HepG2 (cell line): Measurements from ENCODE around the gene INHA. TPM values are rescaled to one million over a fixed set of nuclear protein-coding genes. Genes with fewer than 3 reads are reported as not detected.

Experiments used
- CREBL2 ChIP-seq: sonication (generic); formaldehyde crosslinking; IDR thresholded peaks from 2 replicates; pipeline ENCODE4 v1.8.1; 2023; ENCODE audit warnings: missing genetic modification reagents, mild to moderate bottlenecking, borderline replicate concordance
- EED ChIP-seq: sonication (generic); formaldehyde crosslinking; IDR thresholded peaks from 2 replicates; pipeline ENCODE4 v1.5.0; 2020; ENCODE audit warnings: mild to moderate bottlenecking, missing genetic modification reagents
- FOXA3 ChIP-seq: IDR thresholded peaks from 2 replicates; pipeline ENCODE4 v1.6.1; 2016; ENCODE audit warnings: missing genetic modification reagents, missing compliant biosample characterization
- FOXP1 ChIP-seq, 2 experiments: fragments of 450-650 bp in 1 of 2; IDR thresholded peaks; 2 replicates each; pipeline ENCODE4 v1.6.1; 2017 to 2018; ENCODE audit warnings: antibody characterized with exemption in 1 of 2
- ISX ChIP-seq: sonication (generic); formaldehyde crosslinking; conservative IDR thresholded peaks from 2 replicates; pipeline ENCODE4 v1.5.0; 2020; ENCODE audit warnings: missing genetic modification reagents
- JUN ChIP-seq: sonication (generic); formaldehyde crosslinking; IDR thresholded peaks from 2 replicates; pipeline ENCODE4 v1.4.0; 2020; ENCODE audit warnings: mild to moderate bottlenecking, missing genetic modification reagents
- KDM5B ChIP-seq: sonication (generic); formaldehyde crosslinking; IDR thresholded peaks from 2 replicates; pipeline ENCODE4 v1.4.0; 2020; ENCODE audit warnings: missing genetic modification reagents, mild to moderate bottlenecking, borderline replicate concordance
- POLR2A ChIP-seq, 2 experiments: IDR thresholded peaks; 2 replicates each; pipeline ENCODE4 v1.6.1; 2011; ENCODE audit warnings: low read depth in 2 of 2, low read length in 2 of 2, mild to moderate bottlenecking in 1 of 2, moderate library complexity in 1 of 2; ENCODE audit not compliant: insufficient read depth in 1 of 2
- RBFOX2 ChIP-seq: fragments of 200-400 bp; formaldehyde crosslinking; IDR thresholded peaks from 2 replicates; pipeline ENCODE4 v1.6.1; 2017; ENCODE audit warnings: low read depth, mild to moderate bottlenecking, low read length
- REL ChIP-seq: sonication (generic); formaldehyde crosslinking; conservative IDR thresholded peaks from 2 replicates; pipeline ENCODE4 v1.8.0; 2022; ENCODE audit warnings: mild to moderate bottlenecking, missing genetic modification reagents, moderate library complexity
- SMAD9 ChIP-seq: sonication (generic); formaldehyde crosslinking; IDR thresholded peaks from 2 replicates; pipeline ENCODE4 v1.5.1; 2020; ENCODE audit warnings: mild to moderate bottlenecking, missing genetic modification reagents
- TEAD3 ChIP-seq: optimal IDR thresholded peaks from 2 replicates; pipeline ENCODE3; 2016; ENCODE audit warnings: borderline replicate concordance
- TFDP2 ChIP-seq: sonication (generic); formaldehyde crosslinking; IDR thresholded peaks from 2 replicates; pipeline ENCODE4 v1.4.0; 2020; ENCODE audit warnings: missing genetic modification reagents
- ZBTB14 ChIP-seq: sonication (generic); formaldehyde crosslinking; IDR thresholded peaks from 2 replicates; pipeline ENCODE4 v1.4.0; 2020; ENCODE audit warnings: missing genetic modification reagents
- ZBTB46 ChIP-seq: sonication (generic); formaldehyde crosslinking; IDR thresholded peaks from 2 replicates; pipeline ENCODE4 v1.4.0; 2020; ENCODE audit warnings: mild to moderate bottlenecking, missing genetic modification reagents, borderline replicate concordance
- ZNF121 ChIP-seq: sonication (generic); formaldehyde crosslinking; IDR thresholded peaks from 2 replicates; pipeline ENCODE4 v1.5.0; 2020; ENCODE audit warnings: mild to moderate bottlenecking, missing genetic modification reagents
- ZNF124 ChIP-seq: sonication (generic); formaldehyde crosslinking; IDR thresholded peaks from 2 replicates; pipeline ENCODE4 v1.4.0; 2020; ENCODE audit warnings: missing genetic modification reagents
- ZNF335 ChIP-seq: sonication (generic); formaldehyde crosslinking; IDR thresholded peaks from 2 replicates; pipeline ENCODE4 v1.4.0; 2020; ENCODE audit warnings: missing genetic modification reagents
- ZNF605 ChIP-seq: sonication (generic); formaldehyde crosslinking; IDR thresholded peaks from 2 replicates; pipeline ENCODE4 v1.8.0; 2022; ENCODE audit warnings: mild to moderate bottlenecking, missing genetic modification reagents
- ZNF713 ChIP-seq: sonication (generic); formaldehyde crosslinking; IDR thresholded peaks from 2 replicates; pipeline ENCODE4 v1.4.0; 2020; ENCODE audit warnings: mild to moderate bottlenecking, missing genetic modification reagents
- ZNF788 ChIP-seq: sonication (generic); formaldehyde crosslinking; IDR thresholded peaks from 2 replicates; pipeline ENCODE4 v1.5.0; 2020; ENCODE audit warnings: mild to moderate bottlenecking, missing genetic modification reagents, borderline replicate concordance
- ZUFSP ChIP-seq: sonication (generic); formaldehyde crosslinking; IDR thresholded peaks from 2 replicates; pipeline ENCODE4 v1.9.0; 2021; ENCODE audit warnings: missing genetic modification reagents, mild to moderate bottlenecking, borderline replicate concordance
- polyA plus RNA-seq, 8 experiments: library from polyadenylated mRNA; depleted of rRNA in 3 of 8; stranded (reverse) in 7 of 8; unstranded in 1 of 8; fragments of >200 nt; fragmentation: Illumina TruSeq in 4 of 8; extraction: Trizol in 4 of 8; gene quantifications; 2 replicates each; pipeline versions ENCODE4 v1.2.1 to v1.2.3, GENCODE V29; 2011 to 2016; ENCODE audit warnings: low read depth in 4 of 8, missing spikeins in 1 of 8, mixed read lengths in 1 of 8; ENCODE audit not compliant: insufficient read depth in 1 of 8
- total RNA-seq, 5 experiments: library from RNA; depleted of rRNA; stranded (reverse); fragments of >200 nt; fragmentation: Illumina TruSeq; extraction: Trizol; gene quantifications; 2 replicates each; pipeline ENCODE4 v1.2.3, GENCODE V29; 2016; ENCODE audit warnings: low read depth in 1 of 5

The INHA gene
- total and polyA plus RNA-seq, 2 of the 13 experiments (the other 11 are each of a cell fraction or from before 2014, with no cell fraction given), result 4.1 to 15.2 TPM

- TF ChIP-seq SMAD9 (no peak), ZBTB14 (CRISPR knock-in tag) (no peak), CREBL2 (CRISPR knock-in tag) (no peak), ZBTB46 (CRISPR knock-in tag) (no peak), ZNF121 (CRISPR knock-in tag) (no peak), FOXA3 (CRISPR knock-in tag) (peak; percentile 11; the same call in 1 of the 2 replicates), FOXP1 (IDR thresholded peaks at IDR 0.05) (no peak), FOXP1 (CRISPR knock-in tag; IDR thresholded peaks at IDR 0.05) (no peak), ISX (no peak), ZNF713 (CRISPR knock-in tag) (no peak), ZNF788 (CRISPR knock-in tag) (no peak), ZNF605 (peak; percentile 8; the same call in 1 of the 2 replicates), JUN (CRISPR knock-in tag) (no peak), ZNF124 (CRISPR knock-in tag) (no peak), RBFOX2 (peak; percentile 60; the same call in 1 of the 2 replicates), TEAD3 (CRISPR knock-in tag) (peak; percentile 81), EED (CRISPR knock-in tag) (peak; percentile 13; the same call in 1 of the 2 replicates), ZUFSP (no peak), KDM5B (CRISPR knock-in tag) (no peak; the same call in 1 of the 2 replicates), POLR2A (IDR thresholded peaks at IDR 0.05; ENCODE audit: insufficient read depth in 1 of 2, low read depth in 2 of 2, low read length in 2 of 2) (no peak), REL (CRISPR knock-in tag) (peak; percentile 32; the same call in 1 of the 2 replicates), ZNF335 (no peak), TFDP2 (CRISPR knock-in tag) (no peak)
Observed at GRCh38 chr2:219561179-219562048, 10.7 kb upstream of the INHA start (continued).
